Activated CD4-positive, alpha-beta T cell treated with anti-CD3 and anti-CD28 coated beads for 4 hours (primary cell): ENCODE results near the gene NBAS.
"Not testable (repeated sequence)": the region's sequence is repeated elsewhere in the genome, so short reads cannot be mapped to it uniquely, and the experiment has no call there.

Experiments
- DNase-seq, 2 donors: peaks; one replicate each; pipeline ENCODE4 v3.0.0-alpha.2; 2020

The NBAS gene

DNA sequence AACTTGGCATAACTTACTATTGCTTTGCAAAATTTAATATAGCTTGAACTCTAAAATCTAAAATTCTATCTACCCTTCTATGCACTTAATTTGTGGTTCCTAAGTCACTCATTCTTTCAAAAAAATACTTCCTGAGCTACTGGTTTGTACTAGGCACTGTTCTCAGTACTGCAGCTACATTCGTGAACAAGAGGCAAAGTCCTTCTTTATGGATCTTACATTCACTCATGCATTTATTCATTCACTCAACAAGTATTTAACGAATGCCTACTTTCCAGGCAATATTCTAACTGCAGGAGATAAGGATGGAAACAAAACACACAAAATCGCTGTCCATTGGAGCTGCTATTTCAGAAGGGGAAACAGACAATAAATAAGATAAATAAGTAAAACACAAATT lies 104.8 kb downstream of the NBAS start:
- DNase-seq, result no peak

- no peak for DNase-seq
Measured at GRCh38 chr2:15450808-15451207, 110.3 kb downstream of the NBAS start.

DNA sequence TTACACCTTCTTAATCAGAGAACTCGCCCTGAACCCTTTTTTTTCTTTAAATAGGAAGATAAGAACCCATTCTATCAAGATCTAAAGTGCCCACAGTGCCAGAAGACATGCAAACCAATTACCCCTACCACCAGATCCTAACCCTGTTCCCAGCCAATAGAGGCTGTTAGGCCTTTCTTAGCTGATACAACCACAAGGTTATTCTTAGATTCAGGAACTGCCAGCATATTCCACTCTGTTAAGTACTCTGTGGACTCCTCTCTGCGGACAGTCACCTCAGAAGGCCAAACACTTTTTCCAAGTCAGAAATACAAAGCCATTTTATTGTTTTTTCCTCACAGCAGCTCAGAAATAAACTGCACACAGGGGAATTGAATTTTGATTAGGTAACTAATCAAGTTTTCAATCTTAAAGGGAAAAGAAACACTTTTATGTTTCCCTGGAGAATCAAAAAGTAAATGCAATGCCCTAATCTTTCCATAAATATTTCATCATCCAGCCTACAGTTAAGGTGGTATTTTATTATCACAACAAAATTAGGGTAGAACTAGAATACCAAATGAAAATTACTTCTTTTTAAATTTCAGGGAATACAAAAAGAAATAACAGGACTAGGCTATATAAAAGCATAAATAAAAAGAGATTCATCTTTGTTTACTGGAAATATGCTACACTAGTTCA lies 111.4 kb downstream of the NBAS start:
- no peak for DNase-seq

GRCh38 chr2:15448250-15448839 lies 112.8 kb downstream of the NBAS start:
- DNase-seq, result no peak

DNA sequence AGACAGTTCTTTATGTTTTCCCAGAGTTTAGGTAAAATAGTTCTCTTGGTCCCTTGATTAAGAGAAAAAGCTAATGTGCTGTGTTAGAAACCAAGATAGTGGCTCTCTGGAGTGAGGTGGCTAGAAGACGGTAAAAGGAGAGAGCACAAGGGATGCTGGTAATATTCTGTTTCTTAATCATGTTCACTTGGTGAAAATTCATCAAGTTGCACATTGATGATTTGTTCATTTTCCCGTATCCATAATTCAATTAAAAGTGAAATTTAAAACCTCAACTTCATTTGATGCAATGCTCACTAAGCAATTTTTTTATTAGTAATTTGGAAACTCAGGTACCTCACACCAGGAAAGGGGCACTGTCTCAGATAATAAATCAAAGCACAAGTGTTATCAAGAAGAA lies 113.8 kb downstream of the NBAS start:
- DNase-seq, result no peak

DNA sequence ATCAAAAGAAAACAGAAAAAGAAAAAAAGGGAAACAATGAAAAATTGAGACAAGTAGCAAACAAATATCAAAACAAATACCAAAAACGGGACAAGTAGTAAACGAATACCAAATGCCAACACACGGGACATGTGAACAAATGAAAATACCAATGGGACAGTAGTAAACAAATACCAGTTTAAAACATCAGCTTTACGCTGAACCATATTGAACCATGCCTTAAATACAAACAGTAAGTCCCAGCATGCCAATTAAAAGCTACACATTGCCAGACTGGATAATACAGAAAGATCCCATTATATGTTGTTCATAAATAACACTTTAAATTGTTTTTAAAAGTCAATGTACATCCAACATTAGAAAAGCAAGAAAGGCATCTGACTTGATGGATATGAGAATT lies 114.2 kb downstream of the NBAS start:
- no peak for DNase-seq

GRCh38 chr2:15445891-15446562 lies 115.1 kb downstream of the NBAS start:
- no peak for DNase-seq

- not testable (repeated sequence) for DNase-seq
Measured at GRCh38 chr2:15439768-15440524, 121.2 kb downstream of the NBAS start.

DNA sequence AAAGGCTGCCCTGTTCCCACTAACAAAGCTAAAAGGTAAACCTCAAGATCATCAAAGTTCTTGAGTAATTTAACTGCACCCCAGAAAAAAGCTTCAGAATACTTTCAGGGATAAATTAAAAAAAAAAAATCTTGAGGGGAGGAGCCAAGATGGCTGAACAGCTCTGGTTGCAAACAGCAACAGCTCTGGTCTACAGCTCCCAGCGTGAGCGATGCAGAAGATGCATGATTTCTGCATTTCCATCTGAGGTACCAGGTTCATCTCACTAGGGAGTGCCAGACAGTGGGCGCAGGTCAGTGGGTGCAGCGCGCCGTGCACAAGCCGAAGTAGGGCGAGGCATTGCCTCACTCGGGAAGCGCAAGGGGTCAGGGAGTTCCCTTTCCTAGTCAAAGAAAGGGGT lies 121.8 kb downstream of the NBAS start:
- not testable (repeated sequence) for DNase-seq

DNA sequence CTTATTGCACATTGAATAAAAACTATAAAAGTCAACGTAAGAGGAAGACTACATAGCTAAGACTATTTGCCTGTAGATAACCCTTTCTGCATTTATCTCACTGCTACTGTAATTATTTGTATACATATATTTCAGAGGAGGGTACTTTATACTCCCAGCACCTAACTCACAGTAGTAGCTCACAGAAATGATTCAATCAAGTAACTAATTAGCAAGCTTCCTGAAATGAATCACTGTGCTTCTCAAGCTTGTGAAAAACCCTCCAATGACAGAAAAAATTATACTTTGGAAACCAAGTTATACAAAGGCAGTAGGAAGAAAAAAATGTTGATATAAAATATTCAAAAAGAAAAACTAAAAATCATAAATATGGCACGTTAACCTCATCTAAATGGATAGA lies 124.9 kb downstream of the NBAS start:
- no peak for DNase-seq

GRCh38 chr2:15435474-15435873 lies 125.7 kb downstream of the NBAS start:
- DNase-seq, result no peak

DNA sequence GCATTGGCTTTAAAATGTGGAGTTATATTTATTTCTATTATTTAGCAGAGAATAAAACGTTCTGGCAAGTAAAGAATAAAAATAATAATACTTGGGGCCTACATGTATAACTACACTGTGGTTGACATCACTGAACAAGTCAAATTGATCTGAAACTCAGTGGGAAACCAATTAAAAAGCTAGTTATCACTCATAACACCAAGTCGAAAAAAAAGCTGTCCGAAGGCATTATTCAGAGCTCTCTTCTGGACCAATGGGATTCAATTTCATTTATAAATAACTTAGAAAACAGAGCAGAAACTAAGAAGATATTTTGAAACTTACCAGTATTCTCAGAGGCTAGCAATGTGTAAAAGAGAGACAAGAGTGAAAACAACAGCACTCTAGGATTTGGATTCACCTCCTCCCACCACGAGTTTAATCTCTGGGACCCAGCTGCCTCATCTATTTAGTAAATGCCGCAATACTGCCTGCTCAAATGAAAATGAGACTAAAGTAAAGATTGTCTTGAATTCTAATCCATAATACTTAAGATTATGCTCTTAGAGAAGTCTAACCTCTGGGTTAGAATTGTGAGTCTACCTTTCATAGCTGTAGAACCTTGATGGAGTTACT lies 128.4 kb downstream of the NBAS start:
- DNase-seq, result no peak

DNA sequence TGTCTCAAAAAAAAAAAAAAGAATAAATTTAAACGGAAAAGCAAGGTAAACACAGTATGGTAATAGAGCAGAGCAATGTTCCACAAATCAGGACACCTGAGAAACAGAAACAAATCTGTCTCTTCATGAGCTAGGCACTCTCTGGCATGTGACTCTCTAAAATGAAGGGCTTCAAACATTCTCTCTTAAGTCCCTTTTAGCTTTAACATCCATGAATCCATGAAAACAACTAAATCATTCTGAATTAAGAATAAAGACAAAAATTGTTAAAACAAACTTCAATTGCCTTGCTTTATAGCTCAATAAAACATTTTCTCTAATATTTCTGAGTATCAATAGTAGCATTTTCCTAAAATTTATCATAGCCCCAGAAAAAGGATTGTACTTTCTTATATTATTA lies 132.1 kb downstream of the NBAS start:
- DNase-seq, result no peak

GRCh38 chr2:15427987-15428386 lies 133.1 kb downstream of the NBAS start:
- DNase-seq, result no peak

GRCh38 chr2:15426606-15427005 lies 134.5 kb downstream of the NBAS start:
- no peak for DNase-seq

DNA sequence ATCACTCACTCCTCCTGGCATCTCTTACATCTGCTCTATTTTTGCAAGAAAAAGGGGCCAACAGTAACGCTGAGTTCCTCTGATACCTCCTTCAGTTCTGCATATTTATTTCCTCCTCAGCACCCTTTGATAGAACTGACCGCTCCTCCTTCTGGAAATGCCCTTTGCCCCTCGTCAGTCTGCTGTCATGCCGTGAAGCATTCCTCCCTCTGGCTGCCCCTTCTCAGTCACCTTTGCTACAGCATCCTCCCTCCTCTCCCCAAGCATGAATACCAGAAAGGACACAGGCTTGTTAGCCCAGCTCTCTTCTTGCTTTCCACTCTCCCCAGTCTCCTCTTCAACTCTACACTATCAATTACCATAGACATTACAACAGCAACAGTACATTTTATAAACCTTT lies 135.4 kb downstream of the NBAS start:
- DNase-seq, result no peak

DNA sequence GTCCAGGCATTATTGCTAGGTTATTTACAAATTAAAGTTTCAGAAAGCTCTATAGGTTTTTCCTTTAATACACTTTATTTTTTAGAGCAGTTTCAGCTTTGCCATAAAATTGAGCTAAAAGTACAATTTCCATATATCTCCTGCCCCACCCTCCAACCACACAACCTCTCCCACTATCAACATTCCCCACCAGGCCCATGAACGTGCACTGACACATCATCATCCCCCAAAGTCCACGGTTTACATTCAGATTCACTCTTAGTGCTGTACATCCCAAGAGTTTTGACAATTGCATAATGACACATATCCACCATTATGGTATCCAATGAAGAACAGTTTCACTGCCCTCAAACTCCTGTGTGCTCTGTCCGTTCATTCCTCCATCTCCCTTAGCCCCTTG lies 139.4 kb downstream of the NBAS start:
- no peak for DNase-seq

- DNase-seq, result no peak
Measured at GRCh38 chr2:15415748-15416147, 145.4 kb downstream of the NBAS start.

- DNase-seq, result no peak
Measured at GRCh38 chr2:15412779-15413178, 148.4 kb downstream of the NBAS start.

DNA sequence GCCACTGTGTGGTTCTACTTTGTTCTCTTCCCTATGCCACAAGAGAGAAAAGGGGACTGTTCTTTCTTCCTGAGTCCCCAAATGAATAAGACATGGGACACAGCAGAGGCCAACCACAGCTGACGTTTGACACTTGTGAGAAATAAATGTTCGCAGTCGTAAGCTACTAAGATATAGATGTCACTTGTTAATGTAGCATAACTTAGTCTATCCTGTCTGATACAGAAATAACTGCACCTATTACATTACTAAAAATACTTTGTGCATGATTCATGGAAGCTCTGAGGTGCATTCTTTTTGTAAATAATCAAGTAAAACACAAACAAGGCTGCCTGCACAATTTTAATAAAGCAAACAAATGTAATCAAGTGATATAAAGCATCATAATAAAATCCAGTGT lies 148.8 kb downstream of the NBAS start:
- no peak for DNase-seq

DNA sequence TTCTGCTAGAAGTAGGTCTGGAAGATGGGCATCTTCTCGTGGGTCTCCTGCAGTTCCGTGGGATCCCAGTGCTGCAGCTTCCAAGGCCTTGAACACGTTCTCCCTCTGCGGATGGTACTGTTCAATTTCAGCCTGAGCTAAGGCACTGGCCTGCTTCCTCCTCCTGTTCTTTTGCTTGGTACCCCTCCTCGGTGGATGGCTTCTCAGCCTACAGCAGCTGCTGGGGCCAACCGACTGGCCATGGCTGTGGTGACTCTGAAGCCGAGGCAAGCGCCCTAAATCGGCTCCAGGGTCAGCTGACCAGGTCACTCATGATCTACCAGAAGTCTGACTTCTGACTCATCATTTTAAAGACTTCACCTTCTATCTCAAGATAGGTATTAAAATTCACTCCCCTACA lies 150.2 kb downstream of the NBAS start:
- DNase-seq, result no peak

DNA sequence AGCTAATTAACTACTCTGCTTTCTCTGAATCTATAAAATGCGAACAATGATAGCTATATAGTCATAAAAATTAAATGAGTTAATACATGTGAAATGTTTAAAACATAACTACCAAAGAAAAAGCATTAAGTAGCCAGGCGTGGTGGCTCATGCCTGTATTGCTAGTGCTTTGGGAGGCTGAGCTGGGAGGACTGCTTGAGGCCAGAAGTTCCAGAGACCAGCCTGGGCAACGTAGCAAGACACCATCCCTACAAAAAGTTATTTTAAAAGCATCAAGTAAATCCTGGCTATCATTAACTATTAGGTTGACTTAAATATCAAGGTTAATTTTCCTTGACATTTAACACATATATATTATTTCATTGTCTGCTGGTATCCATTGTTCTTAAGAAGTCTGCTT lies 152.4 kb downstream of the NBAS start:
- no peak for DNase-seq

DNA sequence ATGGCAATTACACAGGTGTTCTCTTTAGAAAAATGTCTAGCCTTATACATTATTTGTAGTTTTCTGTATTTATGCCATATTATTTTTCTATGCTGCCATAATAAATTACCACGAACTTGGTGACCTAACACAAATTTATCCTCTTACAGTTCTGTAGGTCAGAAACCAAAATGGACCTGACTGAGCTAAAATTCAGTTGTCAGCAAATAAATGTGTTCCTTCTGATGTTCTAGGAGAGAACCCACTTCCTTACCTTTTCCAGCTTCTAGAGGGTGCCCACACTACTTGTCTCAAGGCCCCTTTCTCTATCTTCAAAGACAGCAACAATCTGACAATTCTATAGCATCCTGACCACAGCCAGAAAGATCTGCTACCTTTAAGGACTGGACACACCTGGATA lies 153.5 kb downstream of the NBAS start:
- no peak for DNase-seq
